Stimulated activated CD4-positive, alpha-beta T cell treated with anti-CD3 and anti-CD28 coated beads, Interleukin-1b, Interleukin-23, amount 100 ng/mL, for 24 hours (primary cell): ENCODE measurements around the gene DSTN.

Experiments used
- DNase-seq, 4 experiments: peaks; one replicate each; pipeline ENCODE4 v3.0.0-alpha.2; 2020; ENCODE audit warnings: low read depth in 4 of 4, low spot score in 1 of 4

Gene DSTN

GRCh38 chr20:17545127-17545526, 24.7 kb upstream of the DSTN start:
- no peak for DNase-seq

- no peak for DNase-seq
Observed at GRCh38 chr20:17549131-17549530, 20.7 kb upstream of the DSTN start.

- DNase-seq = no peak
Observed at GRCh38 chr20:17555106-17555505, 14.8 kb upstream of the DSTN start.

- DNase-seq = no peak
Observed at GRCh38 chr20:17556837-17557674, 12.8 kb upstream of the DSTN start.

GRCh38 chr20:17557675-17558006, 12.2 kb upstream of the DSTN start:
- DNase-seq = no peak

GRCh38 chr20:17558154-17558940, 11.5 kb upstream of the DSTN start:
- peak in 1 of 4 experiments; percentile 32 for DNase-seq

GRCh38 chr20:17558941-17559304, 11.0 kb upstream of the DSTN start:
- DNase-seq = no peak

- DNase-seq = no peak
Observed at GRCh38 chr20:17559338-17559737, 10.5 kb upstream of the DSTN start.

GRCh38 chr20:17560344-17561074, 9.4 kb upstream of the DSTN start:
- no peak for DNase-seq

GRCh38 chr20:17562804-17563305, 7.0 kb upstream of the DSTN start:
- DNase-seq = no peak

- DNase-seq = no peak
Observed at GRCh38 chr20:17565169-17565845, 4.6 kb upstream of the DSTN start.

GRCh38 chr20:17566345-17566744, 3.5 kb upstream of the DSTN start:
- no peak for DNase-seq

- DNase-seq = no peak
Observed at GRCh38 chr20:17568045-17568788, 1.7 kb upstream of the DSTN start.

GRCh38 chr20:17568972-17569521, 828 bp upstream of the DSTN start:
- DNase-seq = no peak

- no peak for DNase-seq
Observed at GRCh38 chr20:17570347-17571152, 675 bp downstream of the DSTN start.

- no peak for DNase-seq
Observed at GRCh38 chr20:17571153-17571527, 1.3 kb downstream of the DSTN start.

GRCh38 chr20:17572034-17572638, 2.3 kb downstream of the DSTN start:
- DNase-seq = no peak

GRCh38 chr20:17573463-17573862, 3.6 kb downstream of the DSTN start:
- no peak for DNase-seq

GRCh38 chr20:17576215-17576614, 6.3 kb downstream of the DSTN start:
- DNase-seq = no peak
